Sciatic nerve (tissue), 2 donors: ENCODE results near the gene HYDIN. TPM values are rescaled to one million over a fixed set of nuclear protein-coding genes. Genes with fewer than 3 reads are reported as not detected.
A peak's percentile ranks its signal among the peaks of the same experiment; 100 is the strongest.
"Not testable (repeated sequence)": the region's sequence is repeated elsewhere in the genome, so short reads cannot be mapped to it uniquely, and the experiment has no call there.

Source experiments
- ATAC-seq: fragments of 200-7000 bp; cut with Tn5 transposase; one replicate; pipeline ENCODE4 v1.9.1; 2020; ENCODE audit warnings: mild to moderate bottlenecking, moderate library complexity
- DNase-seq: peaks from one replicate; pipeline ENCODE4 v3.0.0-alpha.2; 2020; ENCODE audit warnings: low spot score
- intact Hi-C: fragments of 100-400 bp; cut with DNase I; formaldehyde crosslinking; loops from one replicate; pipeline ENCODE4 v1.14.2; 2022
- total RNA-seq: library from RNA; stranded (reverse); fragmentation: NEBNext Ultra II Directional; extraction: Animal tissue kit (Norgen Biotek cat#: 25700); gene quantifications from one replicate; pipeline ENCODE4 v1.2.1, GENCODE V29; 2021
- donor health status: DM: no; HTN: no; CAD: no.
- donor health status: DM: no; HTN: no; CAD: no.

The HYDIN gene
- total RNA-seq, 1 donor from 2014 or later, result 3.4 TPM

DNA sequence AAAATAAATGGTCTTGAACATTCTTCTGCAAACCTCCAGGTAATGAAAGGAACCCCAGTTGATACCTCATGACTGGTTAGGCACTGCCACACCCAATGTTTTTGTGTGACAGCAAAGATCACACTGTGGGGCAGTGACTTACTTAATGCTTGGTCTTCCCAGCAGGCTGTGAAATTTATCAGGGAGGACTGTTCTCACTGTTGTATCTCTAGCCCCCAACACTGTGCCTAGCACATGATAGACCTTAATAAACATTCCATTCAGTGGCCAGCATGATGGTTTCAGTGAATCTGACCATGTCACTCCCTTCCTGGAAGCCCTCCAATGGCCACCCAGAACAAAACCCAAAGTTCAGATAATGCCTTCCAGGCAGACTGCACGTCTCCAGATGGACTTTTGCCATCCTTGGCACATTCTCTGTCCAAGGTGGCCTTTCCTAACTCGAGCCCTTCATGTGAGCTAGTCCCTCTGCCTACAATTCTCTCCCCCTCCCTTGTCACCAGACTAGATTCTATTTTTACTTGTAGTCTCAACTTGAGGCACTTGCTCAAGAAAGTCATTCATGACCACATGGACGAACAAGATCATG is 206.6 kb downstream of the HYDIN start:
- DNase-seq, ATAC-seq, intact Hi-C loops: not testable (repeated sequence)

DNA sequence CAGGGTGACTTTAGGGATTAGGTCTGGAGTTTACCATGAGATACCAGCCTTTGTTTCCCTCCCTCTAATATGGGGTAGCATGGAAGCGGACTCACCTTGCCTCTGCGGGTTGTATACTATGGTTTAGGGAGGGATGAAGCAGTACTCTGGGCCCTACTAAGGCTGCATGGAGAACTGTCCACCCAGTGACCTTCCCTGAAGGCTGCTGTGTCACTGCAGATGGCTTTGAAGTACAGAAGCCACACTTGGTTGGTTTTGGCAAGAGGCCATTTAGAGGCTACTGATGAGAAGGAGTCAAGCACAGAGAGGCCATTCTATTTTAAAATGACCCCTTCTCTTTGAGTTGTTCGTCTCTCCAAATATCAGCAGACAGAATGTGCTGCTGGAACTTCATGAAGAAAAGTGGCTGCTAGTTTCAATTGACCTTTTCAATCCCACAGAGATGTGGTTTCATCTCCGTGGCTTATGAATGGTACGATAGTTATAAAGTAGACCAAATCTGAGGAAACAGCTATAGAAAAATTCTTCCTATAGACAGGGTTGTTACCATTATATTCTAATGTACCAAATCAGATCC is 208.5 kb downstream of the HYDIN start:
- DNase-seq, ATAC-seq, intact Hi-C loops: not testable (repeated sequence)

DNA sequence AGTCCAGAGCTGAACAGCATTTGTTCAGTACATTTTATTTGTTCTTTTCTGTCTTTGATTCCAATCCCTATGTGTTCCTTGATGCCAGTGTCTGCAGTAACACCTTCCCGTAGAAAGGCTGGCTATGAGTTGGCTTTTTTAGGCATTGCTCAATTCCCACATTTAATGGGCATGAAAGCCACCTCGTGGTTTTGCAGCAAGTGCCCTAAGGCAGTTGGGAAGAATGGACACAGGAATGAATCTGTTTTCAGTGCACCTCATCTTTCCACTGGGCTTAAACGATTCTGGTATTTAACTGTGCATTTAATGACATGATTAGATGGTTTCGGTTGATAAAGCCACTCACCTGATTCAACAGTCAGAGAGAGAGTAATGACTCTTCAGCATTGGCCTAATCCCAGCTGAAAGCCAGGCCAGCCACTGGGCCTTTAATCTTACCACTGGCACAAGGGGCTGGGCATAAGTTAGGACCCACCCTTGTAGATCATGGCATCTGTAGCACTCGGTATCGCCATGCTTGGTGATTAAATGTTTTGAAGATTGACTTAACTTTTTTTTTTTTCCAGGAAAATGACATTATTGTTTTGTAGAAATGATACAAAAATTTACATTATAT is 211.3 kb downstream of the HYDIN start:
- ATAC-seq, DNase-seq, intact Hi-C loops: not testable (repeated sequence)

DNA sequence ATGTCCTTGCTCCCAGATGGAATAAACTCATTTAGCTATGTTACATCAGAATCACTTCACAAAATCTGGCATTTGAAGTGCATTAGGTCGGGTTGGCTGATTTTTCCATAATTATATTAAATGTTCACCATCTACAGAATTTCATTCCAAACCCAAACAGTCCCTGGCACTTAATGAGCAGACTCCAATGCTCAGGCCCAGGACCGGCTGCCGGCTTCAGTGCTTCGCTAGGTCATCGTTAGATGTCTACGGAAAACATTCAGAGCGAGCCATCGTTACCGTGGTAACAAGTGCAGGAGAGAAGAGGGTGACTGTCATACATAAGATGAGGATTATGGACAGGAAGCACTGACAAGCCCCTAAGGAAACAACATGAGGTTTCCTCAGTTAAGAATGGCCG is 215.1 kb downstream of the HYDIN start:
- ATAC-seq, intact Hi-C loops, DNase-seq: not testable (repeated sequence)

DNA sequence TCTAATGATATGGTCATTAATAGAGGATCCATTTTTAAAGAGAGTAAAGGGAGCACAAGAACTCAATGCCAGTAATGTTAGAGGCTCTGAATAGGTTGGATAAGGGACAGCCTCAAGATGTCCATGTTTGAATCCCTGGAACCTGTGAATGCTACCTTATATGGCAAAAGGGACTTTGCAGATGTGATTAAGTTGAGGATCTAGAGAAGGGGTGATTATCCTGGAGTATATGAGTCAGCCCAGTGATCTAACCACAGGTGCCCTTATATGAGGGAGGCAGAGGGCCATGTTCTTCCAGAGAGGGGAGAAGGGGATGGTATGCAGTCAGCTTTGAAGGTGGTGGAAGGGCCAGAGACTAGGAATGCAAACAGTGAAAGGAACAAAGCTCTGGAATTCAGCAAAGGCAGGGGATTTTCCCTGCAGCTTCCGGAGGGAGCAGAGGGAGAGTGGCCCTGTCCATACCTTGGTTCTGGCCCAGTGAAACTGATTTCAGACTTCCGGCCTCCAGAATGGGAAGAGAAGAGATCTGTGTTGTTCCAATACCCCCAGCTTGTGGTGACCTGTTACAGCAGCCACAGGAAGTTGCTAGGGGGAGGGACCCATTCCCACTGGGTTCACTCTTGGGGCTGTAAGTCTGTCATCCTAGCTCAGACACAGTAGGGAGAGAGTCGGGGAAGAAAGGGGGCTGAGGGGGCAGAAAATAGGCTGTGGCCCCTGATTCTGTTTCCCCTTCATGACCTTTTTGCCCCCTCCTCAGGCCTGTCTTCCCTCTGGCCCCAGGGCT is 220.9 kb downstream of the HYDIN start:
- ATAC-seq, intact Hi-C loops, DNase-seq: not testable (repeated sequence)

DNA sequence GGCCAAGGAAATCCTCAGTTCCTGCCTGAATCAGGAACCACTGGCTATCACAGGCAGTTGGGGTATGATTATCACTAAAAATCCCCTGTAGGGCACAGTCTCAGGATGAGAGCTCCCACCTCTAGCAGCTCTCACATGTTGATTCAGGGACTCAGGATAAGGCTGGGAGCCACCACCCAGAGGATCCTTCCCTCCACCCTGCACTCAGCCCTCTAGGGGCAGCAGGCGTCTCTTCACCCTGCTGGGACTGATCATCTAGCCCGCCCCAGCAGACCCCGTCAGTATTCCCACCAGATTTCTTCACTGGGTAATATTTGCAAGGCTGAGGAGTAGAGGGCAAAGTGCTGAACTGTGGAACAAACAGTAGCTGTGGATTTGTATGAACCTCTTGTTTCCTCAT is 224.0 kb downstream of the HYDIN start:
- DNase-seq, intact Hi-C loops, ATAC-seq: not testable (repeated sequence)

DNA sequence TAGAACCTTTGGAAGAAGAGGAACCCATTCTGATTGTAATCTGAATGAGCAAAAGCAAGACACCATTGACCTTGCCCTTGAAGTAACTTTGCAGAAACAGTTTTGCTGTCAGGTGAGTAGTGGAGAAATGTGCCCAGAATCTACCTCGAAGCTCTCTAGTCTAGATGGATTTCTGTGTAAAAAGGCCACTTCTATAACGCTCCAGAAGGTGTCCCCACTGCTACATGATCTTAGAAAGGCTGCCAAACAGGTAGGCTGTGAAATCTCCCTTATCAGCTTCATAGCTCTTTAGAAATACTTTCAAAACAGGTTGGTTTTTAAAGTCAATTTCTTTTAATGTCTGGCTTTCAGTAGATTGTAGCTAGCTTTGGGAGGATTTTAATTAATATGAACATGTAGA is 230.8 kb downstream of the HYDIN start:
- intact Hi-C loops, result not testable (repeated sequence)

DNA sequence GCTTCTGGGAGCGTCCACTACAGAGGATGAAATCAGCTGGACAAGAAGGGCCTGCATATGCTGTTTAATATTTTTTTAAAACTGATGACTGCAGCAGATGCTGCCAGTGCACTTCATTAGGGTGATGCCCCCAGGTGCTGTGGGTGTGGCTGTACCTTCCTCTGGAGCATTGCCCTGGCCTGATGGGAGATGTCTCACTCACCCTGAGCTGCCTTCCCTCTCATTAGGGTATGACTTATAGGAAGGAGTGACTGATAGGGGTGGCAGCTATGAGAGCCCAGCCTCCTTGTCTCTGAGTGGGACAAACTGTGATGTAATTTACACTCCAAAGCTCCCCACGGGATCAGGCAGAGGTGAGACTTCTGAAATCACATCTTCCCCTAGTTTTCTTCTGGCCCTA is 234.7 kb downstream of the HYDIN start:
- DNase-seq, intact Hi-C loops, ATAC-seq: not testable (repeated sequence)

More for the DNA sequence above, 230.8 kb downstream of the HYDIN start:
- not testable (repeated sequence) for DNase-seq, ATAC-seq

DNA sequence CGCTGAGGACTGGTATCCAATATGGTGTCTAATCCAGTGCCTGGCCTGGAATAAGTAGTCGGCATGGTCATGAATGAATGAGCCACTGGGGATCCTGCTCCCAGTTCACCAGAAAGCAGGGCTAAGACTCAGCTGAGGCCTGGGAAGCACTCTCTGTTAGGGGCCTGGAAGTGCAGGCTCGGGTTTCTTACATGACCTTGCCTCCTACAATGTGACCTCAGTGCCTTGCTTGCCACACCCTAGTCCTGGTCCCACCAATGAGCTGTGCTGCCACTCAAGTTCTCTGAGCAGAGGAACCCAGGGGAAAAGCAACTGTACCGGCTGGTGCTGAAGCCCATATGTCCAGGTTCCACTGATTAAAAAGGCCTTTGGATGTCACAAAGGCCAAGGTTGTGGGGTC is 238.0 kb downstream of the HYDIN start:
- intact Hi-C loops, ATAC-seq, DNase-seq: not testable (repeated sequence)

DNA sequence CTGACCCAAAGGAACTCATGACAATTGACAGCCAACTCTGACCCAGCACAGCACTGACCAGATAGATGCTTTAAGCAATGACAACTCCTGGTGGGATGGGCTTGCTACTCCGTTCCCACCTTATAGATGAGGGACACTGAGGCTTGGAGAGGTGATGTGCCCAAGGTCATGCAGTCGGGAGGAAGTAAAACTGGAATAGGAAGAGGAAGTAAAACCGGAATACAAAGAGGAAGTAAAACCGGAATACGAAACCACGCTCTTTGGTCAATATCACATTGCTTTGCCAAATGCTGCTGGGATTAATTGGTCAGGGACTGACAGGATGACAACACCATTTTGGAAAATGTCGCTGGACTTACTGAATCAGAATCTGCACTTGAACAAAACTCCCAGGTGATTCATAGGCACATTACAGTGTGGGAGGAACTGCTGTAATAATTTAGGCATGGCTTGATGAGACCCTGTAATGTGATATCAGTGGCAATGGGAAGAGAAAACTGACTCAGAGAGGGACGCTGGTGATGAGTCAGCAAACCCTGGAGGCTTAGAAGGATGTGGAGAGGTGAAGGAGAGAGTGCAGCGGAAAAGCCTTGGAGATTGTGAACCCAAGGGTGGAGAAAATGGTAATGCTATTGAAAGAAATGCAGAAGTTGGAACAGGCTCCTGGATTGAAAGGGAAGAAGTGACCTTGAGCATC is 243.4 kb downstream of the HYDIN start:
- ATAC-seq, intact Hi-C loops, DNase-seq: not testable (repeated sequence)

DNA sequence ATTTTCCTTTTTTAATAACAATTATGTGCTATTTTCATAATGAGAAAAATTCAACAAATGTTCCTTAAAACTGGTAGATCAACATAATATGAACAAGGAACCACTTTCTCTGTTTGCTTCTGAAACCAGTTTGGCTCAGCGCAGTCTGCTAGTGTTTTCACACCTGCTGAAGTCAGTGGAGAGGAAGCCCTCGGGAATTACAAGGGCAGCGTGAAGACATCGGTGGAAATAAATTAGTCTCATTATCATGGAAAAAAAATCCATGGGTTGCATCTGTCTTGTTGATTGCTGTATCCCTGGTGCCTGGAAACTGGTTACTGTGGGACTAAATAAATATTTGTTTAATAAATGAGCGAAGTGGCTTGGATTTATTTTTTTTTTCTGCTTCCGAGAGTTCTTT is 245.8 kb downstream of the HYDIN start:
- DNase-seq, intact Hi-C loops: not testable (repeated sequence)
- peak; percentile 83 for ATAC-seq

DNA sequence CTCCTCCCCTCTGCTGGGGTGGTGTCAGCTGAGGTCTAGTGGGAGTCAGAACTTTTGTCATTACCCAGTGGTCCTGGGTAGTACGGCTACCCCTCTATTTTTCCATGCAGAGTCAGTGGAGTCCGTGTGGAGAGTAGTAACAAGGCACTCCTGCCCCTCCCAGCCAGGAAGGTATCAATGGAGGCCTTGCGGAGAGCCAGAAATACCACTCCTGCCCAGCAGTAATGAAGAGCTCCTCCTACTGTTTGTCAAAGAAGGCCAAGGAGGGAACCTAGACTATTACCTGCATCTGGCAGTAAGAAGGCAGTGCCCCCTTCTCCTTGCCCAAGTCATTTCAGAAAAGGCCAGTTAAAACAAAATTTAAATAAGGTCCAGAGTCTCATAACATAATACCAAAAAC is 262.2 kb downstream of the HYDIN start:
- DNase-seq, ATAC-seq, intact Hi-C loops: not testable (repeated sequence)

DNA sequence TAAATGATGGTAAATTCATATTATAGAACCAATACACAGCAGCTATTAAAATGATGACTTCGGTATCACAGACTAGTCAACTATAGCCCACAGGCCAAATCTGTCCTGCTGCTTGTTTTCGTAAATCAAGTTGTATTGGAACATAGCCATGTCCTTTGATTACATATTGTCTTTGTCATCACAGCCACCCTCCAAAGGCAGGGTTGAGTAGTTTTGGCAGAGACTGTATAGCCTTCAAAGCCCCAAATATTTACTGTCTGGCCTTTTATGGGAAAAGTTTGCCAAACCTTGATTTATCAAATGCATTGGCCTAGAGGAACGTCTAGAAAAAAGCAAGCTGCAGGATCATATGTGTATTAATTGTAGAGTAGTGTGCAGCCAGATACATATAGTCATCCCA is 270.4 kb downstream of the HYDIN start:
- DNase-seq, ATAC-seq, intact Hi-C loops: not testable (repeated sequence)

DNA sequence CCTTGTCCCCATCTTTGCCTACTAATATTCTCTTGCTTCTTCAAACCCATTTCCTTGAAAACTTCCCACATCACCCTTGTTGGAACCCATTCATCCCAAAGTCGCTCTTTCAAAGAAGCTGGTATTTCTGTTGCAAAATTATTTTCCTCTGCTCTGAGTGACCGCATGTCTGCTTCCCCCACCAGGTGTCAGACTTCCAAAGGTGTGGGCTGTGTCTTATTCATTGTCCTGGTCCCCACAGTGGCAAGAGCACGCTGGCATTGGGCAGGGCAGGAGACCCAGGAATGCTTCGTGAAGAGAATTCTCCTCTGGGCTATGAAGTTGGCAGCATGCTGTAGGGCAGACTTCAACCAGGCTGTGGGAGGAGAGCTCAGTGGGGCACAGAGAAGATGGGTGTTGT is 275.6 kb downstream of the HYDIN start:
- intact Hi-C loops, DNase-seq, ATAC-seq: not testable (repeated sequence)

DNA sequence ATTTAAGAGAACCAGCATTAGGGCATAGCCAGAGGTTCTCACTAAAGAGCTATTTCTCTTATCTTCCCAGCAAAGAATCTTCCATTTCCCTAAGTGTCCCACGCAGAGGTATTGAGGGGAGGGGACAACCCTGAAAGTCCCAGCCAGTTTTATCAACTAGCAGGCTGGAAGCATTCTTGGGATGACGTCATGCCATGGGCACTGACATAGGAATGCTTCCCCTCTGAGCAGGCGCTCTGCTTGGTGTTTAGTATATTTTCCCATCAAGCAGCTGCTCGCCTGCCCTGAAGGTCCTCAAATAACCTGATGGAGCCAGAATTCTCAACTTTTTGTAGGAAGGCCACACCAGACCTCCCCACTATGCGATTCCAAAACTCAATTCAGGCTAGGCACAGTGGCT is 276.7 kb downstream of the HYDIN start:
- DNase-seq, ATAC-seq, intact Hi-C loops: not testable (repeated sequence)

DNA sequence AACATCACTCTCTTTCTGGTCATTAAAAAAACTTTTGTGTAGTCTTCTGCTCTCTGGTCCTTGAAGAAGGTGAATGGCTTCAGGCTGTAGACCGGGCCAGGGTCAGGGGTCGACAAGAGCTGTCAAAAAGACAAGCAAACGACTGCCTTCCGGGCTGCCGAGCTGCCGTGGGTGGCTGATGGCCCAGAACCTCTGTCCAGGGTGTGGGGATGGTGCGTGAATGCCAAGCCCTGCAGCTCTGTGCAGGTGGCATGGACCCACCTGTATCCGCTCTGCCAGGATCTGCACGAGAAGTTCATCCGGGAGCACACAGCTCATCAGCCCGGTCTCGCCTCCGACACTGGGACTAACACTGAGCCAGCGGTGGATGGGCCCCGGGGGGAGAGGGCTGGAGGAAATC is 287.0 kb downstream of the HYDIN start:
- DNase-seq, ATAC-seq, intact Hi-C loops: not testable (repeated sequence)

DNA sequence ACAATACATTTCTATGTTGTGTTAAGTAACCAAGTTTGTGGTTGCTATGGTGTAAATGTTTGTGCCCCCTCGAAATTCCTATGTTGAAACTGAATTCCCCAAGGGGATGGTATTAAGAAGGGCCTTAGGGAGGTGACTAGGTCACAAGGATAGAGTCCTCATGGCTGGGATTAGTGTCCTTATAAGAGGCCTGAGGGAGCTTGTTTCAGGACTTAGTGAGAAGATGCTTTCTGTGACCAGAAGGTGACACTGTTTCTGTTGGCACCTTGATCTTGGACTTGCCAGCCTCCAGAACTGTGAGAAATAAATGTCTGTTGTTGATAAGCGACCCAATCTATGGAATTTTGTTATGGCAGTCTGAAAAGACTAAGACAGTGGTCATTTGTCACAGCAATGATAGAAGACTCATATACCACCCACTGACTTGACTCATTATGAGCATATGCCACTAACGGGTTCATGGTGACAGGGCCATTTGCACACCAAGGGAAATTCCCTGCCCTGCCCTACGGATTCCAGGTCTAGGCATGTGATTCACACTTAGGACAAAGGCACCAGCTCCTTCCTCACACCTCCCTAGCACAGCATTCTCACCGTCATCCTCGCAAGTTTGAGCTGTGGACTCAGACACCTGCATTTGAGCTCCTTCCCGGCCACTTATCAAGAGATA is 290.7 kb downstream of the HYDIN start:
- intact Hi-C loops, DNase-seq: not testable (repeated sequence)

More for the DNA sequence above, 290.7 kb downstream of the HYDIN start:
- ATAC-seq, result not testable (repeated sequence)
